ENCODE results near the gene NKAIN1. TPM values are rescaled to one million over a fixed set of nuclear protein-coding genes. Genes with fewer than 3 reads are reported as not detected.

The NKAIN1 gene
- polyA plus RNA-seq, 1 donor from 2014 or later, result 33.4 TPM

DNA sequence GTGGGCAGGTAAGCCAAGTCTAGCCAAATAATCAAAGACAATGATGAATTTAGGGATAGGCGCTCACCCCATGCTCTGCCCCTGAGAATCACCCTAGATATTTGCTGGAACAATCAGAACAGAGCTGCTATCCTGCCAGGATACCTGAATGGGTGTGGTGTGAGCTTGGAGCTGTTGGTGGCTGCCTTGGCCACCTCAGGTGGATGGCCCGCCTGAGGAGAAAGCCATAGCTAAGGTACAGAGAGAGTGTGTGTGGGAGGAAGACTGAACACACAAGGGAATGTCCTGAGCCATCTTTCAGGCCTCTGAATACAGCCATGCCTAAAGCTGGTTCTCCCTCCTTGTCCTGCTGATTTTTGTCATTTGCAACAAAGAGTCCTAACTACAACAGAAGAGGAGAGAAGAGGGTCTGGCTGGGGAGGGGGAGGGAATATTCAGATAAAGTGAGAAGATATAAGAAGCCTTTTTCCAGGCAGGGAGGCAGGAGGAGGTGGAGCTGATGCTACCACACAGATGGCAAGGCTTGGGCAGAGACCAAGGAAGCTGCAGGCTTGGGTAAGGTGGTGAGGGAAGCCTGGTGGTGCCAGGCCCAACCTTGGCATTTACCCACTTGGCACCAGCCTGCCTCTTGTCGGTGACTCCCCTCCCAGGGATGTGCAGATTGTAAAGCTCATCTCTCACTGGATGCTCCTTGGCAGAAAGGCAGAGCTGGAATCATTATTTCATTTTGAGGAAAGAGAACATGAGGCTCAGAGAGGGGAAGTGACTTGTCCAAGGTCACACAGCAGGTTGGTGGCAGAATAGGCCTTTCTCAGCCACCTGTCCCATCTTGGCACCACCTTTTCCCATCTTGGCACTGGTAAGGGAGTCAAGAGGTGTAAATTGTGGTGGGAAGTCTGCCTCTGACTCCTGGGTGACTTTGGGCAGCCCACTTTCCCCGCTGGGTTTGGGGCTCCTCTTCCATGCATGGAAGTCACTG is 49.7 kb downstream of the NKAIN1 start:
- Histone ChIP-seq H4K20me1 (ENCODE audit: insufficient read depth) (no peaks in the 10 kb centered on the region), H2AFZ (ENCODE audit: low read depth, low read length) (no peak overlapping the region), H3K27ac (ENCODE audit: low read length) (no peak overlapping the region), H3K4me3 (ENCODE audit: low read length) (no peak overlapping the region), H3K9me3 (ENCODE audit: low read length) (no peaks in the 10 kb centered on the region), H3K9ac (ENCODE audit: low read length) (no peak overlapping the region), H3K79me2 (replicated peaks; ENCODE audit: insufficient read depth, low read length) (peaks cover 7% of the 10 kb centered on the region), H3K36me3 (ENCODE audit: insufficient read depth, low read length) (no peaks in the 10 kb centered on the region), H3K27me3 (ENCODE audit: insufficient read depth, low read depth, low read length) (no peaks in the 10 kb centered on the region), H3K4me2 (ENCODE audit: low read length) (no peak overlapping the region), H3K9me2 (ENCODE audit: insufficient read depth, low read length) (no peaks in the 10 kb centered on the region), H3F3A (ENCODE audit: insufficient read depth, low read length, poor library complexity, severe bottlenecking) (no peaks in the 10 kb centered on the region)
- TF ChIP-seq SMC3 (conservative IDR thresholded peaks at IDR 0.05; ENCODE audit: poor library complexity), result no peak
- TF ChIP-seq, protein P1, sequence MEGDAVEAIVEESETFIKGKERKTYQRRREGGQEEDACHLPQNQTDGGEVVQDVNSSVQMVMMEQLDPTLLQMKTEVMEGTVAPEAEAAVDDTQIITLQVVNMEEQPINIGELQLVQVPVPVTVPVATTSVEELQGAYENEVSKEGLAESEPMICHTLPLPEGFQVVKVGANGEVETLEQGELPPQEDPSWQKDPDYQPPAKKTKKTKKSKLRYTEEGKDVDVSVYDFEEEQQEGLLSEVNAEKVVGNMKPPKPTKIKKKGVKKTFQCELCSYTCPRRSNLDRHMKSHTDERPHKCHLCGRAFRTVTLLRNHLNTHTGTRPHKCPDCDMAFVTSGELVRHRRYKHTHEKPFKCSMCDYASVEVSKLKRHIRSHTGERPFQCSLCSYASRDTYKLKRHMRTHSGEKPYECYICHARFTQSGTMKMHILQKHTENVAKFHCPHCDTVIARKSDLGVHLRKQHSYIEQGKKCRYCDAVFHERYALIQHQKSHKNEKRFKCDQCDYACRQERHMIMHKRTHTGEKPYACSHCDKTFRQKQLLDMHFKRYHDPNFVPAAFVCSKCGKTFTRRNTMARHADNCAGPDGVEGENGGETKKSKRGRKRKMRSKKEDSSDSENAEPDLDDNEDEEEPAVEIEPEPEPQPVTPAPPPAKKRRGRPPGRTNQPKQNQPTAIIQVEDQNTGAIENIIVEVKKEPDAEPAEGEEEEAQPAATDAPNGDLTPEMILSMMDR (IDR thresholded peaks at IDR 0.05; ENCODE audit: poor library complexity, severe bottlenecking), result no peak

DNA sequence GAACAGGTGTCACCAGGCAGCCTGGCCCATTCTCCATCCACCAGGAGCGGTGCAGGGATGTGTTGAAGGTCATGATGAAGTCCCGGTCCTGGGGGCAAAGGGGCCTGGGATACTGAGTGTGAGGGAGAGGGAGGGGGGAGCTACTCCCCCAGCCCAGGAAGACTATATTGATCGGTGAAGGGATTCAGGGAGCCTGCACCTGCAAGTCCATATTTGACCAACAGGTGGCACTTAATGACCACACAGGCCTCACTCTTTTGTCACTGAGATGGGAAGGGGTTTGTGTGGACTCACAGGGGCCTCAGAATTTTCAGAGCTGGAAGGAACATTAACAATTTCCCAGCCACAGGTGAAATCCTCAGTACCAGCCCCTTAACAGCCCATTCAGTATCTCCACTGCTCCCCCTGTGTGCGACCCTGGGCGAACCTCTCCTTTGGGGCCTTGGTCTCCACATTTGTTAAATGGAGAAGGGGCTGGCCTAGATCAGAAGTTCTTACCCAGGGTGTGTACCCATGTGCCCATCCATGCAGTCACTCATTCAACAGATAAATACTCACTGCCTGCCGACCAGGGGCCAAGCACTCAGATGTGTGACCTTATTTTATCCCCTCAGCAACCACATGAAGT is 55.6 kb downstream of the NKAIN1 start:
- Histone ChIP-seq H2AFZ (ENCODE audit: low read depth, low read length) (no peak overlapping the region), H4K20me1 (ENCODE audit: insufficient read depth) (no peaks in the 10 kb centered on the region)

More for the DNA sequence above, 55.6 kb downstream of the NKAIN1 start:
- Histone ChIP-seq H3K4me3 (ENCODE audit: low read length) (no peak overlapping the region), H3F3A (ENCODE audit: insufficient read depth, low read length, poor library complexity, severe bottlenecking) (no peaks in the 10 kb centered on the region), H3K9me3 (ENCODE audit: low read length) (no peaks in the 10 kb centered on the region), H3K27me3 (ENCODE audit: insufficient read depth, low read depth, low read length) (no peaks in the 10 kb centered on the region), H3K36me3 (ENCODE audit: insufficient read depth, low read length) (no peaks in the 10 kb centered on the region), H3K27ac (ENCODE audit: low read length) (no peak overlapping the region), H3K9me2 (ENCODE audit: insufficient read depth, low read length) (no peaks in the 10 kb centered on the region), H3K4me2 (ENCODE audit: low read length) (no peak overlapping the region), H3K79me2 (replicated peaks; ENCODE audit: insufficient read depth, low read length) (peaks cover 7% of the 10 kb centered on the region), H3K9ac (ENCODE audit: low read length) (no peak overlapping the region)
- TF ChIP-seq EP300 (conservative IDR thresholded peaks at IDR 0.05; ENCODE audit: poor library complexity, severe bottlenecking) (no peak), POLR2AphosphoS5 (IDR thresholded peaks at IDR 0.05) (no peak), TAF1 (IDR thresholded peaks at IDR 0.05; ENCODE audit: low read depth) (no peak), MXI1 (conservative IDR thresholded peaks at IDR 0.05; ENCODE audit: poor library complexity, severe bottlenecking) (peak; percentile 17), RAD21 (conservative IDR thresholded peaks at IDR 0.05) (peak; percentile 93), SMC3 (conservative IDR thresholded peaks at IDR 0.05; ENCODE audit: poor library complexity) (peak; percentile 91), EZH2 (IDR thresholded peaks at IDR 0.05; ENCODE audit: borderline replicate concordance, insufficient read depth, low read length, poor library complexity, severe bottlenecking) (no peak)
- TF ChIP-seq, protein P1 (IDR thresholded peaks at IDR 0.05; ENCODE audit: poor library complexity, severe bottlenecking), result peak; percentile 90
- TF ChIP-seq, protein P2, sequence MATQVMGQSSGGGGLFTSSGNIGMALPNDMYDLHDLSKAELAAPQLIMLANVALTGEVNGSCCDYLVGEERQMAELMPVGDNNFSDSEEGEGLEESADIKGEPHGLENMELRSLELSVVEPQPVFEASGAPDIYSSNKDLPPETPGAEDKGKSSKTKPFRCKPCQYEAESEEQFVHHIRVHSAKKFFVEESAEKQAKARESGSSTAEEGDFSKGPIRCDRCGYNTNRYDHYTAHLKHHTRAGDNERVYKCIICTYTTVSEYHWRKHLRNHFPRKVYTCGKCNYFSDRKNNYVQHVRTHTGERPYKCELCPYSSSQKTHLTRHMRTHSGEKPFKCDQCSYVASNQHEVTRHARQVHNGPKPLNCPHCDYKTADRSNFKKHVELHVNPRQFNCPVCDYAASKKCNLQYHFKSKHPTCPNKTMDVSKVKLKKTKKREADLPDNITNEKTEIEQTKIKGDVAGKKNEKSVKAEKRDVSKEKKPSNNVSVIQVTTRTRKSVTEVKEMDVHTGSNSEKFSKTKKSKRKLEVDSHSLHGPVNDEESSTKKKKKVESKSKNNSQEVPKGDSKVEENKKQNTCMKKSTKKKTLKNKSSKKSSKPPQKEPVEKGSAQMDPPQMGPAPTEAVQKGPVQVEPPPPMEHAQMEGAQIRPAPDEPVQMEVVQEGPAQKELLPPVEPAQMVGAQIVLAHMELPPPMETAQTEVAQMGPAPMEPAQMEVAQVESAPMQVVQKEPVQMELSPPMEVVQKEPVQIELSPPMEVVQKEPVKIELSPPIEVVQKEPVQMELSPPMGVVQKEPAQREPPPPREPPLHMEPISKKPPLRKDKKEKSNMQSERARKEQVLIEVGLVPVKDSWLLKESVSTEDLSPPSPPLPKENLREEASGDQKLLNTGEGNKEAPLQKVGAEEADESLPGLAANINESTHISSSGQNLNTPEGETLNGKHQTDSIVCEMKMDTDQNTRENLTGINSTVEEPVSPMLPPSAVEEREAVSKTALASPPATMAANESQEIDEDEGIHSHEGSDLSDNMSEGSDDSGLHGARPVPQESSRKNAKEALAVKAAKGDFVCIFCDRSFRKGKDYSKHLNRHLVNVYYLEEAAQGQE (IDR thresholded peaks at IDR 0.05; ENCODE audit: borderline replicate concordance), result no peak

Data from neural cell (in vitro differentiated cells).